Stimulated activated CD4-positive, alpha-beta T cell treated with anti-CD3 and anti-CD28 coated beads, TNF-alpha, amount 100 ng/mL, for 24 hours (primary cell): ENCODE data around the gene MYL10.

ENCODE experiments used
- DNase-seq, 3 experiments: peaks; one replicate each; pipeline ENCODE4 v3.0.0-alpha.2; 2020; ENCODE audit warnings: low read depth in 3 of 3

The MYL10 gene

DNA sequence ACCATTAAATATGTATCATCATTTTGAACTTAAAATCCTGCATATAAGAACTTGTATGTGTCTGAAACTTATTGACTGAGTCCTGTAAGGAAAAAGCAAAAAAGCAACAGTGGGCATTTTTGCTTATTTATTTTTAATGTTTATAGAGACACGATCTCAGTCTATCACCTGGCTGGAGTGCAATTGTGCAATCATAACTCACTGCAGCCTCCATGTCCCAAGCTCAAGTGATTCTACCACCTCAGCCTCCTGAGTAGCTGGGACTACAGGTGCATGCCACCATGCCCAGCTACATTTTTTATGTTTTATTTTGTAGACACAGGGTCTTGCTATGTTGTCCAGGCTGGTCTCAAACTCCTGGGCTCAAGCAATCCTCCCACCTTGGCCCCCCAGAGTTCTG lies 32.2 kb downstream of the MYL10 start:
- no peak for DNase-seq

DNA sequence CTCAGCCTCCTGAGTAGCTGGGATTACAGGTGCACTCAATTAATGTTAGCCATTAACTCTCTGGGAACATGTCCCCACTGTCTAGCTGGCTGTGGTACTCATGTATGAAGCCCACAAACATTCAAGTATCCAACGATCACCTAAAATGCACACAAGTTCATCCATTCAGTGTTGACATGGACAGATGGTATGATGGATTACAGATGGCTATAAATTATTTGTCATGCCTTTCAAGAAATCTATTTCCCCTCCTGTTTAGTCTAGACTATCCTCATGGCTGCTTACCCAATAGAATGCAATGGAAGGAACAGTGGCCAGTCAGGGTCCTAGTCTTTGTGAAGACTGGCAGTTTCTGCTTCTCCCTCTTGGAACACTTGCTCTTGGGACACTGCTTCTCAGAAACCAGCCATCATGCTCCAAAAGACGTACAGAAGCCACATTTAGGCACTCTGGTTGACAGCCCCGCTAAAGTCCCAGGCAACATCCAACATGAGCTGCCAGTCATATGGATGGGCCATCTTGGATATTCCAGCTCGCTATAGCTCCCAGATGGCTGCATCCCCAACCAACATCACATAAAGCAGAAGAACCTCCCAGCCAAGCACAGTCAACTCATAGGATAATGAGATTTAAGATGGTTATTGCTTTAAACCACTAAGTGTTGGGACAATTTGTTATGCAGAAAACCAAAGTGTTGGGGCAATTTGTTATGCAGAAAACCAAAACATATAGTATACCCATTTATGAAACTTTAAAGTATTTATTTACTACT lies 33.1 kb downstream of the MYL10 start:
- DNase-seq: no peak

DNA sequence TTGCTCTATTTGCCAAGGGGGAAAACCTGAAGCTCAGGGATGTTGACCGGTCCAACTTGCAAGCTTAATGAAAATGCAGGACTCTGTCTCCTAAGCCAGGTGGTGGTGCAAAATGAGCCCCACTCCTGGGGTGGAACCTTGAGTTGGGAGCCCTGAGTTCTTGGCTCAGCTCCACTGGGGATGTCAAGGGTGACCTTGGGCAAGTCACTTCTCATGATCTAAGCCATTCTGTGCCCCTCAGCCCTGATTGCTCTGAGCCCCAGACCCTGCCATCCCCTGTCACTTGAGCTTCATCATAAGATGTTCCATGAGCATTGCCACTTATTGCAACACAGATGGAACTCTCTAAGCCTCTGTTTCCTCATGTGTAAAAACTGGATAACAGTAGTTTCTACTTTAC lies 33.9 kb downstream of the MYL10 start:
- no peak for DNase-seq

DNA sequence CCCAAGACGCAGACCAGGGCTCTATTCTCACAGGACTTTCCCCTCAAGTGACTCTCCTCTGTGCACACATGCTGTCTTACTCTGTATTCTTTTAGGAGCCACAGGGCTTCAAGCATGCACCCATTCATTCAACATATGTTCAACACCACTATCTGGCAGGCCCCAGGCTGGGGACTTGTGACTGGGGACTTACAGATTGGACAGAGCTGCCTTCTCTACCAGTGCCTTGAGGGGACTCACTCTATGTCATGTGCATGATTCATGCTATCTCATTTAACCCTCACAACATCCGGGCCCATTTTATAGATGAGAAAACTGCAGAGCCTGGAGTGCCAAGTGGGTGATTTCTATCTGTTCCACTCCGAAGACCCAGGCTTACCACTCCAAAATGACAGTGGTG lies 34.3 kb downstream of the MYL10 start:
- no peak for DNase-seq

DNA sequence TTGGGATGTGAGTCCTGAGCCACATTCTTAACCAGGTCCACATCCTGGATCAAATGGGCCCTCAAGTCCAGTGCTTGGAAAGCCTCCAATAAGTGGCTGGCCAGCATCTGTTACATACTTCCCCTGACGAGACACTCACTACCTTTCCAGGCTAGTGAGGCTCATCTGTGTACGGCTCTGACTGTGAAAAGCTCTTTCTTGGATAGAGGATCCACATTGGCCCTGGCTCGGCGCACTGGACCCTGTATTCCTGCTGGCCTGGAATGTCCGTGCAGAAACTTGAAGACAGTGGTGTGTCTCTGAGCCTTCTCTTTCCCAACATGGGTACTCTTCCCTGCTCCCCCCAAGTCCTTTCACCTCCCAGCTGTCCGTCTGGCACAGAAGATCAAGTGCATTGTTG lies 35.5 kb downstream of the MYL10 start:
- DNase-seq: no peak

DNA sequence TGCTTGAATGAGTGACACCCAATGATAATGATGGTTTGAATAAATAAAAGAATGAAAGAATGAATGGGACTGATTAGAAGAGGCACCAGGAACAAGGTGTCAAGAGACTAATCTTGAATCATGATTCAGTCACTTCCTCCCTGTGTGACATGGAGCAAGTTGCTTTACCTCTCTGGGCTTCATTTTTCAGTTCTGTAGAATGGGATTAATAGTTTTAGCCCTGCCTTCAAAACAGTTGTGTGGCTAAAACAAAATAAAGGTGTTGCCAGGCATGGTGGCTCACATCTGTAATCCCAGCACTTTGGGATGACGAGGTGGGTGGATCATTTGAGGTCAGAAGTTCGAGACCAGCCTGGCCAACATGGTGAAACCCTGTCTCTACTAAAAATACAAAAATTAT lies 37.6 kb downstream of the MYL10 start:
- no peak for DNase-seq

DNA sequence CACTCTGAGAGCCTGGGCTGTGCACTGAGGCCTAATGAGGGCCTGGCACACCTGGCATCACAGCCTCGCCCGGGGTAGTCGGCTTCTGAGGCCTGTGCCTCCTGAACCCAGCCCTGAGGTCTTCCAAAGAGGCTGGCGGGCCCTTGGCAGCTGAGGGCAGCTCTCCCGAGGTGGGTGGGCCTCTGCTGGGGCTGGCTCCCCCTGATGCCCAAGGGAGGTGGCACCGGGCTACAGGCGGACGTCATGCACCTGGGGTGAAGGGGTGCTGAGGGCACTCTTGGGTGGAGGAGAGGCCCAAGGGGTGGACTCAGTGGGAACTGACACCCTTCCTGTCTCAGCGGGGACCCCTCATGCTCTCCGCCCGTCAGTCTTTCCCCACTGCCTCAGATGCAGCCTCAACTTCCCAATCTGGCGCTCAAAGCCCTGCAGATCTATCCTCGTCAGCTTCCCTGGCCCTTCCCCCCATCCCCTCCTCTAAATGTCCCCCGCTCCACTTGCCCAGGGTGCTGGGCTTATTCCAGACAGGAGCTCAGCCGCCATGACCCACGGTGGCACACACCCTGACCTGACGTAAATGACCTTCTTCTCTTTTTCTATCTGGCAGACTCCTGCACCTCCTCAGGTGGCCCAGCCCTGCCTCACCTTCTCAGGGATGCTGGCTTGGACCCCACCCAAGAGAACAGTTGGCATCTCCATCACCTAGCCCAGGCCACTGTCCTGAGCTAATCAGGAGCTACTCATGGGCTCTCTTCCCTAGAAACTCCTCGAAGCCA lies 38.2 kb downstream of the MYL10 start:
- DNase-seq: no peak

DNA sequence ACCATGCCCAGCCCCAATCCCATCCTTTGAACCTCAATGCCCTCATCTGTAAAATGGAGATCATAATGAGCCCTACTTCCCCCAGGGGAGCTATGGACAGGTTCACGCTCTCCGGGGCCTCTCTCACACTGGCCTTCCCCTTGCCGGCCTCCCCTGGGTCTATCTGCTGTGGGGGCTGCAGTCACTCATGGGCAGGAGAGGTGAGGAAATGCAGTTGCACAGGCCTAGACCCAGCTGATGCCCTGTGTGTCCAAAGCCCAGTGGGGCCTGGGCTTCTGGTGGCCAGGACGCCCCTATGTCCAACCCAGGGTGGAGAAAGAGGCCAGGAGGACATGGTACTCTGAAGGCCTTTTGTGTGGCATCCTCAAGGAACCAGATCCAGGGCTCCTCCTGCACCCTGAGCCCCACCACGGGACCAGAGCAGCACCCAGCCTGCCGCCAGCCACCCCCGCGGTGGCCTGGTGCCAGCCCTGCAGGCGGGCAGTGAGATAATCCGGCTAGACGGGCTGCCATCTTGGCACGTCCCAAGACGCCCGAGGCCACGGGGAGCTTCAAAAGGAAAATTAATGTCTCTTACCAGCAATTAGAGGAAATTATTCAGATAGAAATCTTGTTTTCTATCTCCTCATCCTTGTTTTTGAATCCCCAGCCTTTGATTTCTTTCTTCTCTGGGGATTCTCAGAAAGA lies 39.0 kb downstream of the MYL10 start:
- DNase-seq: no peak

DNA sequence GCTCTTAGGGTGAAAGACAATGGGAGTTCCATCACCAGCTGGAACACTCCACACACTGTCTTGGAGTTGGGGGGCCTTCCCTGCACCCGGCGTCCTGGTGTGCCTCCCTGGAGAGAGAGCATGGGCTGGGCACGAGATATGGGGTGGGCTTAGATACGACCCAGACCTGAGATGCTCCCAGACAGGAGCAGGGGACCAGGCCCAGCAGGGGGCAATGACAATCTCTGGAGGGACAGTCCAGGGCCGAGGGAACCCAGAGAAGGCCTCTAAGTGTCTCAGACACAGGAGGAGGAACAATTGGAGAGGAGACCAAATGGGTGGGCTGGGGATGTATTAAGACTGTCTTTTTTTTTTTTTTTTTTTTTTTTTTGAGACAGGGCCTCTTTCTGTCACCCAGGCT lies 40.0 kb downstream of the MYL10 start:
- no peak for DNase-seq

DNA sequence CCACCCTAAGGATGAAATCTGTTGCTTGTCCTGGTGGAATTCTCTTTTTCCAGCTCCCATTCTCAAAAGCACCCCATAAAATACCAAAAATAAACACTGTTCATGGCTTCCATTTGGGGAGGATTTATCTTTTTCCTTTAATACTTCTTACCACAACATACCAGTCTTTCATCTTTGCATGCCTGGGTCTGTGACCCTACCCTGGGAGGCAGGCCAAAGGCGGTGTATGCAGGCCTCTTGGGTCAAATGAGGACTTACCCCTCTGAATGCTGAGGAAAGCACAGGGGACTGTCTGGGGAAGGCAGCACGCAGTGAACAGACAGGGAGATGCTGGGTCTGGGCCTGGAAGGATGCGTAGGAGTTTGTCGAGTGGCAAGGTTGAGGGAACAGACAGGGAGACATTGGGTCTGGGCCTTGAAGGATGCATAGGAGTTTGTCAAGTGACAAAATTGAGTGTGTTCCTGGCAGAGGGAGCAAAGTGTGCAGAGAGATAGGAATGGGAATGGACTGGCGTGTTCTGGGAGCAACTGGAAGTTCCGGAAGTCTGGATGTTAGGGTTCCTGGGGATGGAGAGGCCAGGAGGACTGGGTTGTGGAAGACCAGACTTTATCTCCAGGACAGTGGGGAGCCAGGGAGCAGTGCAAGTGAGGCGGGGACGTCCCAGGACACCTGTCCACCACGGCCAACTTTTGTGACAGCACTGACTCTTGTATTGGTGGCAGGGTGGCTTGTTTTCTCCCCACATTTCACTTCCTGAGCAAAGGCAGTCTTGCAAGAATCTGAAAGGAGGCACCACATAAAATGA lies 40.8 kb downstream of the MYL10 start:
- no peak for DNase-seq

DNA sequence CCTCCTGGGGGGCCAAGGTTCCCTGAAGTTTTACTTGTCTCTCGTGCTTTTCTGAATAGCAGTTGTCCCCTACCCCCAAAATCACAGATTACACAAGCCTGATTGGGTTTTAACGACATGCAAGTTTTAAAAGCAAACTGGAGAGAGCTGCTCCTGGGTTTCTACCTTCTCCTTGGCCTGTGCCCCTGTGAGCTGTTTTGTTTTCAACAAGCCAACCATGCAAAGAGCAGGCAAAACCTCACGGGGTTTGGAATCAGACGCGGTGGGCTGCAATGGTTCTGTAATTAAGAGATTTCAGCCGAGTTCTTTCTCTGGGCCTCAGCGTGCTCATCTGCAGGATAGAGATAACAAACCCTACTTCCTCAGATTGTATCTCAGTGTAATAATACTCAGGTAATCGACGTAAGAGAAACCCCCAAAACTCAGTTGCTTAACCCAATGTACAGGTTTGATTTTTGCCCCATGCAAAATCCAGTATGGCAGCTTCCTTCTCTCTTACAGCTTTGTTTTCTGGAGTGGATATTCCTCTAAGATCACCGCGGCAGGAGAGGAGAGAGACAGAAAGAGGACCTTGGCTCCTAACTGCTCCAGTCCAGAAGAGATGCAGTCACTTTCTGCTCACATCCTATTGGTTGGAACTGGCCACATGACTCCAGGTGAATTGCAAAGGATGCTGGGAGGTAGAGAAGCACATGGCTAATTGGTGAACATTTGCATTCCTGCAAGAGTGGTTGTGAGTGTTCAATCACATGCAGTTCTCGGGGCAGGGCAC lies 42.0 kb downstream of the MYL10 start:
- DNase-seq: no peak

DNA sequence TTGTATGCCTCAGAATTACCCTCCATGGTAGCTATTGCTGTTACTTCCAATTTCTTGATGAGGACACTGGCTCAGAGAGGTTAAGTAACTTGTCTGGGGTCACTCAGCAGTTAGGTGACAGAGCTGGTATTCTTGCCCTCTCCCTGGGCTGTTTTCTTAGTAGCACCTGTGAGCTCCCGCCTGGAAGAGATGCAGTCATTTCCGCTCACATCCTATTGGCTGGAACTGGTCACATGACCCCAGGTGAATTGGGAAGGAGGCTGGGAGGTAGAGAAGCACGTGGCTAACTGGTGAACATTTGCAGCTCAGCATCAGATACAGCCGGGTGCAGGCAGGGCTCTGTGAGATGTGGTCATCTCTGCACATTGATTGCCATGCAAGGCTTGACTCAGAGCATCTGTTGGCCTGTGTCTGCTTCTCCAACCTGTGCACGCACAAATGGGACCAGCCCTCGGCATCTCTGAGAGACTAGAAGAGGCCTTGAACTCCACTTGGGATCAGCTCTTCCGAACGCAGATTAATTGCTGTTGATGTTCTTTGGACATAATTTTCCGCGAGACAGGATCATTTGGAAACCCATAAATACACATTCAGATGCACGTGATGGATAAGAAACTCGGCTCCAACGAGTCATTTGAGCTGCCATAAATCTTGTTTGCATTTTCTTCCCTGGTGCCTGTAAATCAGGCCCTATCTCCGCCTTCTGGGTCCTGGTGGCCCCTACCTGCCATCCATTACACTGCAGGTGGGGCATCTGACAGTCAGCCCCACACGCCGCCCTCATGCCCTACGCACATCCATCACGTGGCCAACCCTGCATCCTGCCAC lies 42.8 kb downstream of the MYL10 start:
- no peak for DNase-seq

DNA sequence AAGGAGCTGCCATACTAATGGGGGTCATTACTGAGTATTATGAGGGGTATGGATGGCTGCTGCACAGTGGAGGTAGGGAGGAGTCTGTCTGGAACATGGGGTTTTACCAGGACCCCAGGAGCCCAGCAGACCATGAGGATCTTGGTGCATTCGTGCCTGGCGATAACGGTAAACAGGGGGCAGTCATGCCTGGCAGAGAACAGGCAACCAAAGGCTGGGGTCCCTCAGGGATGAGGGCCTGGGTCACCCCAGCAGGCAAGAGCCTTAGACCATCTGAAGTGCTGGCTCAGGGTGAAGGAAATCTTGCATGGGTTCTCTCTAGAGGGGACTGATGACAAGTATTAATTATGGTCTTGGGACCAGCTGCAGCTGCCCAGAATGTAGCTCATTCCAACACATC lies 46.1 kb downstream of the MYL10 start:
- DNase-seq: no peak

DNA sequence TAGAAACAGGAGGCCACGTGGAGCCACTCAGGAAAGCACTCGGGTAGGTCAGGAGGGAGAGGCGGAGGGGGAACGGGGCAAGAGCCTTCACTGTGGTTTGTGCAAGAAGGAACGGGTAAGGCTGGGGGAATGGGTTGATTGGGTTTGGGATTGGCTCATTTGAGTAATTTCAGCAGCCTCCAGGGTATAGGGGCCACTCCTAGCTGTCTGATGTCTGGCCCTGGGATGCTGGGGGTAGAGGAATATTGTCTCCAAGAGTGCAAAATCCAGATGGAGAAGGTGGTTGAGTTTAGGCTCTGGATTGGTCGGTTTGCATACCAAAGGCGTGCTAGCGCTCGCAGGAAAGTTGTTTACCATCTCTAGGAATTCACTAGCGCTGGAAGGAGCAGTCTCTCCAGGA lies 47.2 kb downstream of the MYL10 start:
- DNase-seq: no peak

DNA sequence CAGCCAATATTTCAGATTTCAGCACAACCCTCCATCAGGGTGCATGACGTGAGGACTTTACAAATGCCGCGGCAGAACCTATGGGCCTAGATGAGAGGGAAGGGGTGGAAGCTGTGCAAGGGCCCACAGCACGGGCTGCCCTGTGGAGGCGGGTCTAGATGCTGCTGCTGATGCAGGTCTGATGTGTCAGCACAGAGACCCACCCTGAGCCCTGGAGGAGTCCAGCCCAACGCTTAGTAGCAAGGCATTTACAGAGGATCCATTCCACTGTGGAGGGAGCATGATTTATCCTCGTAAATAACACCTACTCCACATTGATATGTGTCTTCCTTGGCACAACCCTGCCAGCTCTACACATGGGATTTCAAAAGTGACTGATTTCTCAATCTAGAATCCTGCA lies 48.5 kb downstream of the MYL10 start:
- DNase-seq: no peak

DNA sequence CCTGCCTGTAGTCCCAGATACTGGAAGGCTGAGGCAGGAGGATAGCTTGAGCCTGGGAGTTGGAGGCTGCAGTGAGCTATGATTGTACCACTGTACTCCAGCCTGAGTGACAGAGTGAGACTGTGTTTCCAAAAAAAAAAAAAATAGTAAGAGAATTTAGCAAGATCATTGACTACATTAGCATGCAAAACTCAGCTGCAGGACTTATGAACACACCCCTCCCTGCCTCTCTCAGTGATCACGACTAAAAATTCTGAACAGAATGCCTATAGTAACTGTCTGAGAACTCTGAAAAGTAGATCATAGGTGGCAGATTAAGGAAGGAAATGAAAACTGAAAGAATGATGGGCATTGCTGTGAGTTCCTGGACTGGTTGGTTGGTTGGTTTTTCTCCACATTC lies 50.5 kb downstream of the MYL10 start:
- DNase-seq: no peak

DNA sequence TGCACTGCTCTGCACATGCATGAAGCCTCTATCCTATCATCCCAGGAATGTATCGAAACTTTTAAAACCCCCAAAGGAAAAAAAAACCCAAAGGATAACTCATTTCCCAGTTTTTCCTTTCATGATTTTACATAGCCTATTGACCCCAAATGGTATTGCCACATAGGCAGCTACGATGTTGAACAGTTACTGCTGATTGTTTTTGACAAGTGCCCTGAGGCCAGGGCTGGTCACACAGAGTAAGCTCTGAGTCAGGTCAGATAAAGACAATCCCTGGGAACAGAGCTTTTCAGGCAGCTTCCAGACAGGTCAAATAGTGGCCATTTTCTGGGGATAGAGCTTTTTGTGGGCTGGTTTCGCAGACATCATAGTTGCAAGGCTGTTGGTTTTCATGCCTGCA lies 52.1 kb downstream of the MYL10 start:
- DNase-seq: no peak

DNA sequence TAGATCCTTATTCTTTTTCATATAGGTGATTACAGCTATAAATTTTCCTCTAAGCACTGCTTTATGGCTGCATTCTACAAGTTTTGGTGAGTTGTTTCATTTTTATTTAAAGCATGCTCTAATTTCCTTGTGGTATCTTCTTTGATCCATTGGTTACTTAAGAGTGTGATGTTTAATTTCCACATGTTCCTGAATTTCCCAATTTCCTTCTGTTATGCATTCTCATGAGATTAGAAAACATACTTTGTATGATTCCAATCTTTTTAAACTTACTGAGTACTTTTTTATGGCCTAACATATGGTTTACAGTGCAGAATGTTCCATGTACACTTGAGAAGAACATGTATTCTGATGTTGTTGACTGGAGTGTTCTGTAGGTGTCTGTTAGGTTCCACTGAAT lies 53.4 kb downstream of the MYL10 start:
- no peak for DNase-seq

DNA sequence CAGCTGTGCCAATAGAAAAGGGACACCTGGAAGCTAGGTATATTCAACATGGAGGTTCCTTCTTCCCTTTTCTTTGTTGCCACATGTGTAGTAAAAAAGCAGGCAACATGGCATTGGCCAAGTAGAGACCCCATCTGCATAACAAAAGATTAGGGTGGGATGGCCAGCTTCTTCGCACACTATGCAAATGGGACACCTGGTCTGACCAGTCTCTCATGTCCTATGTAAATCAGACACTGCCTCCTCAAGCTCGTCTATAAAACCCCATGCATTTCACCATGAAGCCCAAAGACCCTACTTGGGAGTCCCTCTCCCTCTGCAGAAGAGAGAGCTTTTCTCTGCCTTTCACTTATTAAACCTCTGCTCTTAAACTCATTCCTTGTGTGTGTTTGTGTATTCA lies 53.9 kb downstream of the MYL10 start:
- no peak for DNase-seq

DNA sequence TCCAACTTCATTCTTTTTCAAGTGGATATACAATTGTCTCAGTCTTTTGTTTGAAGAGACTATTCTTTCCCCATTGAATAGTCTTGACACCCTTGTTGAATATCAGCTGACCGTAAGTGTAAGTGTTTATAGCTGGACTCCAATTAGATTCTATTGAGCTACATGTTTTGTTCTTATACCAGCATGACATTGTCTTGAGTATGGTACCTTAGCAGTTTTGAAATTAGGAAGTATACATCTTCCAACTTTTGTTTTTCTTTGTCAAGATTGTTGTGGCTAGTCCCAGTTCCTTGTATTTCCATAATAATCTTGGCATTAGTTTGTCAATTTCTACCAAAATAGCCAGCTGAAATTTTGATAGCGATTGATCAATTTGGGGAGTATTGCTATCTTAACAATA lies 56.9 kb downstream of the MYL10 start:
- no peak for DNase-seq
